DMS53 (cell line): Measurements from ENCODE around the gene HGF.

Source experiments
- DNase-seq: peaks from one replicate; lab custom pipeline; 2025; lab: John Stamatoyannopoulos, UW

HGF gene

GRCh38 chr7:81719865-81720264 lies 50.0 kb downstream of the HGF start:
- DNase-seq = no peak

- DNase-seq = peak; percentile 85
These were observed 53.8 kb downstream of the HGF start for GRCh38 chr7:81715984-81716588.

GRCh38 chr7:81714306-81714705 lies 55.5 kb downstream of the HGF start:
- no peak for DNase-seq

GRCh38 chr7:81710751-81711150 lies 59.1 kb downstream of the HGF start:
- DNase-seq = peak; percentile 29

- DNase-seq = peak; percentile 88
These were observed 60.0 kb downstream of the HGF start for GRCh38 chr7:81709836-81710235.

GRCh38 chr7:81707966-81708365 lies 61.9 kb downstream of the HGF start:
- no peak for DNase-seq

GRCh38 chr7:81707196-81707595 lies 62.7 kb downstream of the HGF start:
- no peak for DNase-seq

- no peak for DNase-seq
These were observed 64.6 kb downstream of the HGF start for GRCh38 chr7:81705206-81705605.

GRCh38 chr7:81704595-81704994 lies 65.3 kb downstream of the HGF start:
- DNase-seq = no peak

GRCh38 chr7:81698965-81699364 lies 70.9 kb downstream of the HGF start:
- DNase-seq = no peak

- DNase-seq = no peak
These were observed 75.1 kb downstream of the HGF start for GRCh38 chr7:81694711-81695110.

GRCh38 chr7:81693894-81694293 lies 76.0 kb downstream of the HGF start:
- no peak for DNase-seq

GRCh38 chr7:81693080-81693479 lies 76.8 kb downstream of the HGF start:
- no peak for DNase-seq

- no peak for DNase-seq
These were observed 77.5 kb downstream of the HGF start for GRCh38 chr7:81692146-81692905.

GRCh38 chr7:81691199-81691821 lies 78.5 kb downstream of the HGF start:
- no peak for DNase-seq

GRCh38 chr7:81690688-81691087 lies 79.2 kb downstream of the HGF start:
- no peak for DNase-seq

- DNase-seq = no peak
These were observed 79.6 kb downstream of the HGF start for GRCh38 chr7:81690251-81690650.

- DNase-seq = peak; percentile 14
These were observed 81.0 kb downstream of the HGF start for GRCh38 chr7:81688622-81689411.

- no peak for DNase-seq
These were observed 82.8 kb downstream of the HGF start for GRCh38 chr7:81687062-81687461.

GRCh38 chr7:81685270-81685868 lies 84.5 kb downstream of the HGF start:
- peak; percentile 74 for DNase-seq

GRCh38 chr7:81684514-81685269 lies 85.2 kb downstream of the HGF start:
- peak; percentile 99 for DNase-seq
